HG03442 (cell line): ENCODE data around the gene TBC1D4.
"Not testable (repeated sequence)": the region's sequence is repeated elsewhere in the genome, so short reads cannot be mapped to it uniquely, and the experiment has no call there.

Experiments used
- ATAC-seq: cut with Tn5 transposase; IDR thresholded peaks from one replicate; pipeline ENCODE4 v1.9.1; 2021; ENCODE audit warnings: mild to moderate bottlenecking, moderate library complexity; ENCODE audit not compliant: unreplicated experiment

TBC1D4 gene

DNA sequence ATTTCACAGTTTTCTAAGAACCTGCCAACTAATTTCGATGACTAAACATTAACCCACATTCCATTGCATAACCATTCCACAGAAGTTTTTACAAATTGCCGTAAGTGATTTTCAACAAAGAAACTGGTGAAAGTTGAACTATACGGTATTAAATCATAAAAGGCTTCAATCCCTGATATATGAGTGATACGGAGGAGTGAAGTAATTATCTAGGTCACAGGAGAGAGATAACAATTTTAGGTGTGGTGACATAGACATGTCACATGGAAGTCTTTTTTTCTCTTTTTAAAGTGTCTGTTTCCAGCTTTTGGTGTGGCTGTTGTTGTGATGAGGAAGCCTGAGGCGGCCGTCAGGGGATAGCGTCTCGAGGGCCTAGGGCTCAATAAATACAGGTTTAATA lies 29.4 kb downstream of the TBC1D4 start:
- no peak for ATAC-seq

DNA sequence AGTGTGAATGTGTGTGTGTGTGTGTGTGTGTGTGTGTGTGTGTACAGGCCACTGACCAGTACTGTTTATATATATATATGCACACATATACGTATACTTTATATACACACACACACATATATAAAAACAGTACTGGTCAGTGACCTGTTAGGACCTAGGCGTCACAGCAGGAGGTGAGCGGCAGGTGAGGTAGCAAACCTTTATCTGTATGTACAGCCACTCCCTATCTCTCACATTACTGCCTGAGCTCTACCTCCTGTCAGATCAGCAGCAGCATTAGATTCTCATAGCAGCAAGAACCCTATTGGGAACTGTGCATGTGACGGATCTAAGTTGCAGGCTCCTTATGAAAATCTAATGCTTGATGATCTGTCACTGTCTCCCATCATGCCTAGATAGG lies 34.5 kb downstream of the TBC1D4 start:
- no peak for ATAC-seq

DNA sequence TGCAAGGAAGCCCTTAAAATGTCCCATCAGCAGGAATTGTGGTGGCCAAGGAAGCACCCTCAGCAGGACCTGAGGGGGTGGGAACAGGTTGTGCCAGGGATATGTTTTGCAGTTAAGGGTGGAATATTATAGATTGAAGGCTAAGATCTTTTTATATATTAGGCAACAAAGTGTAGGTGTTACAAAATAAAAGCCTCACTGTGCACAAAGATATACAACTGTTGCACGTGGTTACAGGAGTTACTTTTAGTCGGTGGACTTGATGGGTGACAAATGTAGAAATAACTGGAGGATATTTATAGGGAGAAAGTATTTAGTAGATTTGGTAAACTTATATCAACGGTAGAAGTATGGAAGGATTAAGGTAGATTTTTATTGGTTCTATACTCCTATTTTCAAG lies 35.1 kb downstream of the TBC1D4 start:
- no peak for ATAC-seq

DNA sequence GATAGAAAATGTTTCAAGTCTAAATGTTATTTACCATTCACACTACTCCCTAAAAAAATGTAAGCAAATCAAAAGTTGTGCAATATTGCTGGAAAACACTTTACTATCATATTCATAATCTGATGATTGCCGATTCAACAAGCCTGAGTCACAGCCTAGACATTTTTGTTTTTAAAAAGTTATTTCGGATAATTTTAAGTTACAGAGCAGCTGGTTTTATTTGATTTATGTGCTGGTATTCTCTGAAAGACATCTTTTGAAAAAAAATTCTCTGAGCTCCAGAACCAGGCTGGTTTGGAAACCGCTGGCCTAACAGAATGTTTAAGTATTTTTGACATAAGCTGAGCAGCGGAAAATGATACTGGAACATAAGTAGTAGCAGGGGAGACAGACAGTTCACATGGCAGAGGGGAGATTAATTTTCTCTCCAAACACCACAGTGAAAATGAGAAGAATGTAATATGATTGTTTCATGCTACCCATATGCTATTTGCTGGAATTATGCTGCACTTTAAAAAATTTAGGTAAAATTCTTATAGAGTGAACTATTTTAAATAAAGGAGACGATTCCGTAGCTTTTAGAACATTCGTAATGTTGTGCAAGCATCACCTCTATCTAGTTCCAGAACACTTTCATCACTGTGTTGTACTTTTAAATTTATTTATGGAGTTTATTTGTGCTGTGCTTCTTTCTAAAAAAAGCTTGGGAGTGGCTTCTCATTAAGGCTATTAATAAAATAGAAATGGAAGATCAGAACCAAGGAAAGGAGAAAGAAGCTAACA lies 36.1 kb downstream of the TBC1D4 start:
- no peak for ATAC-seq

DNA sequence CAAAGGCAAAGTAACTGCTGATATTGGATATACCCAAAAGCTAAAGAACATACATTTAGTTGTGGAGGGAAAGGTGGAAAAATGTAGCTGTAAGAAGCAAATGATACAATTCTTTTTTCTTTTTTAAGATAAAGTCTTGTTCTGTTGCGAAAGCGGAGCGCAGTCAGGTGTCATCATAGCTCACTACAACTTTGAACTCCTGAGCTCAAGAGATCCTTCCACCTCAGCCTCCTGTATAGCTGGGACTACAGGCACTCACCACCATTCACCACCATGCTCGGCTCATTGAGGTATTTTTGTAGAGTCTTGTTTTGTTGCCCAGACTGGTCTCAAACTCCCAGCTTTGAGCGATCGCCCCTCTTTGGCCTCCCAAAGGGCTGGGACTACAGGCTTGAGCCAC lies 38.0 kb downstream of the TBC1D4 start:
- no peak for ATAC-seq

DNA sequence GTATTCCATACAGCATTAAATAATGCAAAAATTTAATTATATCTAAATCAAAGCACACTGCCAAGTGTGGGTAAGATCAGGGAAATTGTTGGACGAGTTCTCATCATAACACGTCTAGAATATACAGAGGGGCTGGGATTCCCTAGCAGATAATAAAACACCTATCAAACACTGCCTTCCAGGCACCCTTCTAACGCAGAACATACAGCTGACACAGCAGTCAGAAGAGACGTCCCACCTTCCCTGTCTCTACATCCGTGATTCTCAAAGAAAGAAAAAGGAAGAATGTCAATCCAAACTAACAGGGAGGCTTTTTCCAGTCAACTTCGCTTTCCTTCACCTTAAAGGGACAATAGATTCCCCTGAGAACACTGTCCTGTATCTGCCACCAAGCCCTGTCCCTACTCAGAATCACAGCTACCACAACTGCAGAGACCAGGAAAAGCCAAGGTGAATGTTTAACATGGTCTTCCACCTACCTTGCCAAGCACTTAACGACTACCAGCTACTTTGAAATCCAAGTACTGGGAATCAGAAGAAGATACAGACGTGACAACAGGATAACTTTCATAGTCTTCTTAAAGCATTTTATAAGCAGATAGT lies 38.5 kb downstream of the TBC1D4 start:
- no peak for ATAC-seq

DNA sequence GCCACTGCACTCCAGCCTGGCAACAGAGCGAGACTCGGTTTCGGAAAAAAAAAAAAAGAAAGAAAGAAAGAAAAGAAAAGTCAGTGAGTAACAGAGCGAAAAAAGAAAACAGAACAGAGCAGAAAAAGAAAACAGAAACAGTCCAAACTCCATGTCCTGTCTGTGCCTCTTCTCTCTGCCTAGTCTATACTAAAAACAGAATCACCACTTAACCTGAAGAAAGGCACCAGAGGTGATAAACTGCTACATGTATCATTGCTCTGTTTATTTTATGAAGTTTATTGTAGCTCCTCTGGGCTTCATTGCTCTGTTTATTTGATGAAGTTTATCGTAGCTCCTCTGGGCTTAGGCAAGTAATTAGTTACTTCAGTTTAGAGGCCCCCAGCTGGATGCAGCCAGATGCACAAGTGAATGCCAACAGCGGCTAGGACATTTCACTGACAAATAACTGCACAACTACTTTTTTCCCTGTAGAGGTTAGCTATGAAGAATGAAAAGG lies 39.2 kb downstream of the TBC1D4 start:
- no peak for ATAC-seq

DNA sequence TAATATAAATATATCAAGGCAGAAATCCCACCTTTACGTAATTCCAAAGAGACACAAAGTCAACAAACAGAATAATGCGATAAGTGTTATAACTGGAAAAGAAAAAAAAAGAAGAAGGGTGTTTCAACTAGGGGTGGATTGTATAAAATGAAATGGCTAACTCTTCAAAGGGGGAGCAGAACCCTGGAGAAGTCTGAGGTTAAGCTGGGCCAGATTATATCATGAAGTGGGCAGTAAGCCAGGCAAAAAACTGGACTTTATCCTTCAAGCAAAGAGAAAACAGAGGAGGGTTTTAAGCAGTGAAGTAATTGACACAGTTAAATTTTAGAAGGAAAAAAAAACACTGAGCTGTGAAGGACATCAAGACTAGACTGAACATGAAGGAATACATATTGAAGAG lies 41.9 kb downstream of the TBC1D4 start:
- ATAC-seq: no peak

DNA sequence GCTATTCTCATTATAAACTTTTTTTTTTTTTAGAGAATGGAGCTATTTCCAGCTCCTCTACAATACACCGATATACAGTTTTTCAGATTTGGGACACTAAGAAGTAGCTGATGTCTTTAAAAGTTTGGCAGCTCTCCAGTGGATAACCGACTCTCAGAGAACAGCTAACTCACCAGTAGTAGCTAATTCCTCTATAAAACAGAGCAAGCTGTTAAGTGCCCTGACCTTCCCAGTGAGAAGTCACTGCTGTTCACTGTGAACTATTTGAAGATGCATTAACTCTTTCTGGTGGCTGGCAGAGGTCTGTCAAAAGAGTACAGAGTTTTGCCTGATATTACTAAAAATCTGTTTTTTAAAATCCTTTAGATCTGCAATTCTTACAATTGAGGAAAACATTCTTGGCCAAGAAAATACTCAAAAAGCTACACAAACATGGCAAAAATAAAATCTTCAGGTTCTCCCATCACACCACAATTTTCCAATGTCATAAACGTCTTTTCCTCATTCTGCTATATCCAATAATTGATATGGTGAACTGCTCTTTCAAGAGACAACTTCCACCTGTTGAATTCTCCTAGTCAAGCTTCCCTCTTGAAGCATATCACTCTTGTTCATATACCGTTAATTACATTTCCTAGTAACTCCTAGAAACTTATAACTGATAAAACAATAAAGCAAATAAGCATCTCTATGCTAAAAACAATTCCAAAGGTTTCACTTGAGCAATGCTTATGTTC lies 44.2 kb downstream of the TBC1D4 start:
- no peak for ATAC-seq

DNA sequence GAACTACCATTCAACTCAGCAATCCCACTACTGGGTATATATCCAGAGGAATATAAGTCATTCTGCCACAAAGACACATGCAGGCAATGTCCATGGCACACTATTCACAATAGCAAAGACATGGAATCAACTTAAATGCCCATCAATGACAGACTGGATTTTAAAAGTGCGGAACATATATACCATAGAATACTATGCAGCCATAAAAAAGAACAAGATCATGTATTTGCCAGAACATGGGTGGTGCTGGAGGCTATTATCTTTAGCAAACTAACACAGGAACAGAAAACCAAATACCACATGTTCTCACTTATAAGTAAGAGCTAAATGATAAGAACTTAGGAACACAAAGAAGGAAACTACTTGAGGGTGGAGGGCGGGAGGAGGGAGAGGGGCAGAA lies 47.8 kb downstream of the TBC1D4 start:
- not testable (repeated sequence) for ATAC-seq

DNA sequence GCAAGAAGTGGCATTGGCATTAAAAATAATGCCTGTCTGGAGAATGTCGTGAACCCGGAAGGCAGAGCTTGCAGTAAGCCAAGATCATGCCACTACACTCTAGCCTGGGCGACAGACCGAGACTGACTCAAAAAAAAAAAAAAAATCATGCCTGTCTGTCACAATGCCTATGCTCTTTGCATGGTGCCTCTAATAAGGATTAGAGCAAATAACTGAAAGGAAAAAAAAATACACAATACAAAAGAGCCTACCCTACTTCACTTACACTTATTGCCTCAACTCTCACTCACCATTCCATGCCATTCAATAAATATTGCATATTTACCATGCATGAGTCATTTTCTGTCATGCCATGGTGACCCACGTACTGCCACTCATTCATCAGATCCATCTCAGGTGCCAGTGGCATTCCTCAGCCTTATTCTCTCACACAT lies 49.1 kb downstream of the TBC1D4 start:
- no peak for ATAC-seq

DNA sequence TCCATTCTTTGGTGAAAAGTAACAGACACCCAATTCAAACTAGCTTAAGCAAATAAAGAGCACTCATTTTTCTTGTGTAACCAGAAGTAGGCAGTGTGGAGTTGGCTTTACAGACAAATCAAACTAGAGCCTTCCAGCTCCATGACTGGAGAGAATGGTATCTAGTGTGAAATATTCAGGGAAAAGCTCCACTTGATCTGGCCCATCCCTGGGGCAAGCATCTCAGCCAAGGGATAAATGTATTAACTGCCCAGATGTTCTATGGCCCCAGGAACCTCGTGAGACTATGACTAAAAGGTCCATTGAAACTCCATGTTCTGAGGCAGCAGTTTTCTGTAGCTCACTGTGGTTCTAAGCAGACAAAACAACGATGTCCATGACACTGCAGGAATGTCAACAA lies 49.9 kb downstream of the TBC1D4 start:
- ATAC-seq: no peak

DNA sequence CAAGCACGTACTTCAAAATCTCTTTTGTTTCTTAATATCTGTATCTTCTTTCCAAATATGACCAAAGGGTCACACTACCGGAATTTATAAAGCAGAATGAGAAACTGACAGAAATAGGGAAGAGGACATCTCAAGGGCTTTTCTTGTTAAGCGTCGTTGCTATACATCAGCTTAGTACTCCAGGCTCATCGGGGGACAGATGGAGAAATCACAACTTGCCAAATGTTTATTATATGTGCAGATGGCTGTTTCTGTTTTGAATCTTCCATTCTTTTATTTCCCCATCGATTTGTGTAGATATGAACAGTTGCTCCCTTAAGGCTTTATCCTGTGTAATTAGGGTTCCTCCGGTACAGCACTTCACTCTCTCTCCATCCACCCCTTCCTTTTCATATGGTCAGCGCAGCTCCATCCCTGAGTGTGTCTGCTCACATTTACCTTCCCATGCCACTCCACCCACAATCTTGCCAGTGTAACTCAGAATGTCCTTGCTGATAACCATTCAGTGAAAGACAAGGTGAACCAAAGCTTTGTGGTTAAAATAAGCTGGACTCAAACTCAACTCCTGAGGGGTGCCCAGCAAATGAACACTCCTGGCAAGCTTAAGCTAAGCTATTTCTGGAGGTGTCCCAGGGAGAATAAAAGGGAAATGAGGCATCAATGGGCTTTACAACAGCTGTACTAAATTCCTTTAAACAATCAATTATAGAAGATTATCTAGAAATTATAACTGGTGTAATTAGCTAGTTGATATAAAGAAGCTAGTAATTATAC lies 51.3 kb downstream of the TBC1D4 start:
- no peak for ATAC-seq

DNA sequence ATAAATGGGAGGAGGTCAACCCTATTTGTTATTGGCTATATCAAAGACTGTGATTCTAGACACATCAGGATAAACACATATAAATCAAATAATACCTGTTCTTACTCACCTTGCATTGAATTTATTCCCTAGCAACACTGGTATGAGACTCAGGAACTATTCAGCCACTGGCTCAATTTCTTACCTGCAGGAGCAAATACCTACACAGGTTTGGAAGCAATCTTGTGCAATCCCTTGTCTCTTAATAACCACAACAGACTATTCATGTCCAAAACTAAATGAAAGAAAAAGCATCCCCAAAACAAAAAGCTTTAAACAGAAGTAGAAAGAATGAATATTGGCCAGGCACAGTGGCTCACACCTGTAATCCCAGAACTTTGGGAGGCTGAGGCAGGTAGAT lies 55.5 kb downstream of the TBC1D4 start:
- ATAC-seq: no peak

DNA sequence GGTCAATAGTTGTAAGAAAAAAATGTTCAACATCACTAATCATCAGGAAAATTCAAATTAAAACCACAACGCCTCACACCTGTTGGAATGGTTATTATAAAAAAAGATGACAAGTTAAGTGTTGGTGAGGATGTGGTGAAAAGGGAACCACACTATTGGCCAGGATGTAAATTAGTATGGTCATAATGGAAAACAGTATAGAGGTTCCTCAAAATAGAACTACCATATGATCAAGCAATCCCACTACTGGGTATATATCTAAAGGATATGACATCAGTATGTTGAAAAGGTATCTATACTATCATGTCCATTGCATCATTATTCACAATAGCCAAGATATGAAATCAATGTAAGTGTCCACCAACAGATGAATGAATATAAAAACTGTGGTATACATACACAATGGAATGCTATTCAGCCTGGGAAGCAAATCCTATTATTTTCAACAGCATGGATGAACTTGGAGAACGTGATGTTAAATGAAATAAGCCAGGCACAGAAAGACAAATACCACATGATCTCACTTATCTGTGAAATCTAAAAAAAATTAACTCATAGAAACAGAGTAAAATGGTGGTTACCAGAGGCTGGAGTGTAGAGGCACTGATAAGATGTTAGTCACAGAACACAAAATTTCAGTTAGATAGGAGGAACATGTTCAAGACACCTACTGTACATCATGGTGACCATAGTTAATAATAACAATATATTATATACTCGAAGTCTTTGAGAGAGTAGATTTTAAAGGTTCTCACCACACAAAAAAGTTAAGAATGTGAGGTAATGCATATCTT lies 56.6 kb downstream of the TBC1D4 start:
- ATAC-seq: peak; percentile 92

DNA sequence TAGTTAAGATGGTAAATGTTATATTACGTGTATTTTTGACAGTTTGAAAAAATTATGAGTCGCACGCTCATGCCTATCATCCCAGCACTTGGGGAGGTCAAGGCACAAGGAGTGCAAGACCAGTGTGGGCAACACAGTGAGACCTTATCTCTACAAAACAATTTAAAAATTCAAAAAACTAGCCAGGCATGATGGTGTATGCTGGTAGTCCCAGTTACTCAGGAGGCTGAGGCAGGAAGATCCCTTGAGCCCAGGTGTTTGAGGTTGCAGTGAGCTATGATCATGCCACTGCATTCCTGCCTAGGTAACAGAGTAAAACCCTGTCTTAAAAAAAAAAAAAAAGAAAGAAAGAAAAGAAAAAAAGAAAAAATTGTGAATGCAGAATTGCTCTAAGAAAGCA lies 58.0 kb downstream of the TBC1D4 start:
- no peak for ATAC-seq

DNA sequence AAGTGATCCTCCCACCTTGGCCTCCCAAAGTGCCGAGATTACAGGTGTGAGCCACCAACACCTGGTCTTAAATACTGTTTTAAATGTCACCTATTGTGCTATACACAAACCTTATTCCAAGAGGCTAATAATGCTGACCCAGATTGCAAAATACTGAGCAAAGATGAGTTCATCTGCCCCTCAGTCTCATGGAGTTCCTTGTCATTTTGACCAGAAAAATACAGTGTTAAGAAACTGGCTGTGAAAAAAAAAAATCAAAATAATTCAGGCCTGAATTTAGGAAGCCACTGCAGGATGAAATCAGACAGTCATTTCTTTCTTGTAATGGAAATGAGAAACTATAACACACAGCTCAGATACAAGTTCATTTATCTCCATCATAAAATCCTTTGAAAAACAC lies 59.9 kb downstream of the TBC1D4 start:
- ATAC-seq: no peak

DNA sequence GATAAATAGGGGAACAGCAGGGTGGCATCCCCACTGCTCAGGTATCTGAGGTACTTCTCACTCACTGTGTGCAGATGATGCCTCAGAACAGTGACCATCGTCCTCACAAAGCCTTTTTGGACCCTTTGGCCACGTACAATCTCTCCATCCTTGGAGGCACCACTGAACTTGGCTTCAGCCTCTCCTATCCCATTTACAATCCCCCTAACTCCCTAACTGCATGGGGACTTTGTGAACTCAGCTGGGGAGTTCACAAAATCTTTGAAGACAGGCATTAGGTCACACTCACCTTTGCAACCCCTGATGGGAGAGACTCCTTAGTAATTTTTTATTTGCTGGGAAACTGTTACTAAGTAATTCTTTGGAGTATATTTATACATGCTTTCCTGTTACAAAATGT lies 60.8 kb downstream of the TBC1D4 start:
- ATAC-seq: no peak

DNA sequence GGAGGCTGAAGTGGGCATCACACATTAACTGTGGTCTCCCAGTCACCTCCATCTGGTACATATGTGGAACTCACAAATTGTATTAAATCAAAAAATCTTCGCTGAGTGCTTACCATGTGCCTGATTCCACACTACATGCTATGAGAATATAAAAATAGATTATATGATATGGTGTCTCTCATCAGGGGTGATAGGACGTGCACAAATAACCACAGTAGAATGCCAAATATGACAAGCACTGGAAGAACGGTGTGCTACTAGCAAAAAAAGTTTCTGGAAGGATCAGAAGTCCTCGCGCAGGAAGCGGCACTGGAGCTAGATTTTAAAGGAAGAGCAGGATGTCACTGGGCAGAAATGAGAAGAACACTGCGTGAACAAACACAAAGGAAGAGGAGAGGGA lies 62.3 kb downstream of the TBC1D4 start:
- no peak for ATAC-seq

DNA sequence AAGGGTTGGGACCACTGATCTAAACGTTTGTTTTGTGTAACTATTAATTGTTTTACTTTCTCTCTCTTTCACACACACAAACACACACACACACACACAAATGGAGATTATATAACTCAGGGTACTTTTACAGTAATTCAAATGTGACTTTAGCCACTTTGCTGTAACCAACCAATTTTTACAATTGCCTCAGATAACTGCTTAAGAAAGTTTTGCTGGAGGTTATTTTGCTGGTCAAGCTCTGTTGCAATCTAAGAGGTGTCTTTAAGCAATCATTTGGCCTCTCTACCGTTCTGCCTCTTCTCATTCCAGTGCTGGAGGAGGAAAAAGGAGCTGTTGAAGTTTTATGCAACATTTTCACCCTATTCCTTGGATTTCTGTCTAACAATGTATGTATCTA lies 63.0 kb downstream of the TBC1D4 start:
- ATAC-seq: no peak
